Measurements from ENCODE around the gene LASP1.
"Not testable (repeated sequence)": the region's sequence is repeated elsewhere in the genome, so short reads cannot be mapped to it uniquely, and the experiment has no call there.

Gene LASP1

GRCh38 chr17:38922538-38923297 is 52.9 kb downstream of the LASP1 start:
- no peaks in the 10 kb centered on the region for H3K27me3 ChIP-seq (ENCODE audit: insufficient read depth, low read length, poor library complexity)
- no peak overlapping the region for H3K4me3 ChIP-seq (ENCODE audit: low read depth in 1 of 2, low read length in 2 of 2)
- no peak for DNase-seq
- H3K79me2 ChIP-seq (ENCODE audit: insufficient read depth, low read length) = no peaks in the 10 kb centered on the region
- no peak overlapping the region for H2AFZ ChIP-seq (ENCODE audit: low read depth, low read length)
- H3K9me3 ChIP-seq (ENCODE audit: insufficient read depth, low read length, severe bottlenecking) = no peaks in the 10 kb centered on the region
- H3K36me3 ChIP-seq (ENCODE audit: insufficient read depth, low read length) = peaks cover 30% of the 10 kb centered on the region
- H3K27ac ChIP-seq (ENCODE audit: low read length) = no peak overlapping the region
- TF ChIP-seq EZH2 (IDR thresholded peaks at IDR 0.05; ENCODE audit: borderline replicate concordance, low read depth, low read length, severe bottlenecking) (no peak), CTCF (IDR thresholded peaks at IDR 0.05; ENCODE audit: borderline replicate concordance, extremely low read depth, low read length, poor library complexity, severe bottlenecking) (no peak)
- H4K20me1 ChIP-seq (ENCODE audit: insufficient read depth, low read length) = peaks cover 3% of the 10 kb centered on the region; the same call in 1 of the 2 replicates
- H3K4me2 ChIP-seq (ENCODE audit: insufficient read depth, low read length) = no peak overlapping the region
- H3K4me1 ChIP-seq (ENCODE audit: insufficient read depth, low read length) = peaks cover 14% of the 10 kb centered on the region
- no peak for ATAC-seq (ENCODE audit: insufficient read depth, low read depth)
- H3K9ac ChIP-seq (ENCODE audit: low read depth, low read length) = no peak overlapping the region

- no peak within 1 kb of the TSS for H3K27ac ChIP-seq (ENCODE audit: low read length)
- H3K36me3 ChIP-seq (ENCODE audit: insufficient read depth, low read length) = peaks cover 3% of the 10 kb centered on the region; the same call in 1 of the 2 replicates
- no peaks in the 10 kb centered on the region for H3K9me3 ChIP-seq (ENCODE audit: insufficient read depth, low read length, severe bottlenecking)
- no peak within 1 kb of the TSS for H2AFZ ChIP-seq (ENCODE audit: low read depth, low read length)
- no peaks in the 10 kb centered on the region for H3K79me2 ChIP-seq (ENCODE audit: insufficient read depth, low read length)
- no peaks in the 10 kb centered on the region for H3K27me3 ChIP-seq (ENCODE audit: insufficient read depth, low read length, poor library complexity)
- H3K4me2 ChIP-seq (ENCODE audit: insufficient read depth, low read length) = no peak within 1 kb of the TSS; the same call in 1 of the 2 replicates
- DNase-seq (peak; percentile 70), ATAC-seq (ENCODE audit: insufficient read depth, low read depth) (peak; percentile 71)
- no peaks in the 10 kb centered on the region for H4K20me1 ChIP-seq (ENCODE audit: insufficient read depth, low read length)
- no peak within 1 kb of the TSS for H3K4me3 ChIP-seq (ENCODE audit: low read depth in 1 of 2, low read length in 2 of 2)
- peaks cover 14% of the 10 kb centered on the region for H3K4me1 ChIP-seq (ENCODE audit: insufficient read depth, low read length)
- H3K9ac ChIP-seq (ENCODE audit: low read depth, low read length) = no peak within 1 kb of the TSS
- TF ChIP-seq CTCF (IDR thresholded peaks at IDR 0.05; ENCODE audit: borderline replicate concordance, extremely low read depth, low read length, poor library complexity, severe bottlenecking) = no peak
- TF ChIP-seq EZH2 (IDR thresholded peaks at IDR 0.05; ENCODE audit: borderline replicate concordance, low read depth, low read length, severe bottlenecking) = no peak
Observed at GRCh38 chr17:38925263-38925995, 55.6 kb downstream of the LASP1 start, which contains the start of gene LASP1NB. Gene LASP1NB (plus strand): TSS chr17:38925614.

GRCh38 chr17:38926293-38927070 is 56.6 kb downstream of the LASP1 start:
- H3K4me2 ChIP-seq (ENCODE audit: insufficient read depth, low read length) = no peak overlapping the region
- H3K36me3 ChIP-seq (ENCODE audit: insufficient read depth, low read length) = no peaks in the 10 kb centered on the region
- no peaks in the 10 kb centered on the region for H3K9me3 ChIP-seq (ENCODE audit: insufficient read depth, low read length, severe bottlenecking)
- no peak overlapping the region for H3K27ac ChIP-seq (ENCODE audit: low read length)
- TF ChIP-seq EZH2 (IDR thresholded peaks at IDR 0.05; ENCODE audit: borderline replicate concordance, low read depth, low read length, severe bottlenecking) = no peak
- no peak for TF ChIP-seq CTCF (IDR thresholded peaks at IDR 0.05; ENCODE audit: borderline replicate concordance, extremely low read depth, low read length, poor library complexity, severe bottlenecking)
- H3K4me1 ChIP-seq (ENCODE audit: insufficient read depth, low read length) = peaks cover 14% of the 10 kb centered on the region
- H3K4me3 ChIP-seq (ENCODE audit: low read depth in 1 of 2, low read length in 2 of 2) = no peak overlapping the region
- ATAC-seq (ENCODE audit: insufficient read depth, low read depth) (peak; percentile 52), DNase-seq (no peak)
- no peak overlapping the region for H3K9ac ChIP-seq (ENCODE audit: low read depth, low read length)
- H3K27me3 ChIP-seq (ENCODE audit: insufficient read depth, low read length, poor library complexity) = no peaks in the 10 kb centered on the region
- H4K20me1 ChIP-seq (ENCODE audit: insufficient read depth, low read length) = no peaks in the 10 kb centered on the region
- H3K79me2 ChIP-seq (ENCODE audit: insufficient read depth, low read length) = no peaks in the 10 kb centered on the region
- H2AFZ ChIP-seq (ENCODE audit: low read depth, low read length) = no peak overlapping the region

- not testable (repeated sequence) for DNase-seq; H4K20me1 ChIP-seq (ENCODE audit: insufficient read depth, low read length); H3K4me3 ChIP-seq (ENCODE audit: low read depth in 1 of 2, low read length in 2 of 2); H3K9ac ChIP-seq (ENCODE audit: low read depth, low read length); H3K9me3 ChIP-seq (ENCODE audit: insufficient read depth, low read length, severe bottlenecking); H3K36me3 ChIP-seq (ENCODE audit: insufficient read depth, low read length); H2AFZ ChIP-seq (ENCODE audit: low read depth, low read length); H3K4me1 ChIP-seq (ENCODE audit: insufficient read depth, low read length); ATAC-seq (ENCODE audit: insufficient read depth, low read depth); H3K27me3 ChIP-seq (ENCODE audit: insufficient read depth, low read length, poor library complexity); H3K79me2 ChIP-seq (ENCODE audit: insufficient read depth, low read length); H3K4me2 ChIP-seq (ENCODE audit: insufficient read depth, low read length); H3K27ac ChIP-seq (ENCODE audit: low read length)
Observed at GRCh38 chr17:38930782-38931181, 60.9 kb downstream of the LASP1 start.

- H3K4me1 ChIP-seq (ENCODE audit: insufficient read depth, low read length); H3K79me2 ChIP-seq (ENCODE audit: insufficient read depth, low read length); DNase-seq; H3K27ac ChIP-seq (ENCODE audit: low read length); H3K4me2 ChIP-seq (ENCODE audit: insufficient read depth, low read length); H3K4me3 ChIP-seq (ENCODE audit: low read depth in 1 of 2, low read length in 2 of 2); H3K9ac ChIP-seq (ENCODE audit: low read depth, low read length); H3K36me3 ChIP-seq (ENCODE audit: insufficient read depth, low read length); H2AFZ ChIP-seq (ENCODE audit: low read depth, low read length); H3K27me3 ChIP-seq (ENCODE audit: insufficient read depth, low read length, poor library complexity); H3K9me3 ChIP-seq (ENCODE audit: insufficient read depth, low read length, severe bottlenecking); ATAC-seq (ENCODE audit: insufficient read depth, low read depth); H4K20me1 ChIP-seq (ENCODE audit: insufficient read depth, low read length): not testable (repeated sequence)
Observed at GRCh38 chr17:38933962-38934361, 64.1 kb downstream of the LASP1 start.

Measured in DND-41 (cell line).